Tibial artery (tissue), 4 donors: ENCODE data around the gene ADAM33.
A peak's percentile ranks its signal among the peaks of the same experiment; 100 is the strongest.

Source experiments
- DNase-seq, 2 donors: peaks; one replicate each; pipeline ENCODE4 v3.0.0-alpha.2; 2019
- H3K27ac ChIP-seq, 2 donors: fragments of 200-600 bp; sonication (generic) in 1 of 2; 1 replicate in 1 of 2; 2 replicates in 1 of 2; pipeline ENCODE4 v1.5.1; 2018 to 2019; ENCODE audit warnings: mild to moderate bottlenecking in 1 of 2
- H3K27me3 ChIP-seq, 2 donors: fragments of 200-600 bp; sonication (generic) in 1 of 2; one replicate each; pipeline versions ENCODE4 v1.5.1 to v1.6.0; 2016 to 2019
- H3K36me3 ChIP-seq, 3 donors: fragments of 200-600 bp; sonication (generic) in 2 of 3; one replicate each; pipeline ENCODE4 v1.5.1; 2016 to 2019; ENCODE audit warnings: mild to moderate bottlenecking in 2 of 3
- H3K4me1 ChIP-seq, 4 donors: fragments of 200-600 bp; sonication (generic) in 2 of 4; 1 replicate in 3 of 4; 2 replicates in 1 of 4; pipeline ENCODE4 v1.5.1; 2016 to 2019
- H3K4me3 ChIP-seq, 2 donors: fragments of 200-600 bp; sonication (generic) in 1 of 2; 1 replicate in 1 of 2; 2 replicates in 1 of 2; pipeline ENCODE4 v1.5.1; 2018 to 2019; ENCODE audit warnings: mild to moderate bottlenecking in 2 of 2
- H3K9me3 ChIP-seq, 3 donors: fragments of 200-600 bp; sonication (generic) in 1 of 3; one replicate each; pipeline ENCODE4 v1.5.1; 2016 to 2019
- CTCF ChIP-seq, 2 experiments: fragments of 200-600 bp in 1 of 2; fragments of 450-650 bp in 1 of 2; IDR thresholded peaks; one replicate each; pipeline ENCODE4 v1.5.1; 2017 to 2019; ENCODE audit warnings: antibody characterized with exemption in 2 of 2, mild to moderate bottlenecking in 1 of 2, moderate library complexity in 1 of 2
- intact Hi-C: fragments of 100-400 bp; cut with DNase I; formaldehyde crosslinking; loops from one replicate; pipeline ENCODE4 v1.15.0; 2023; ENCODE audit warnings: low total_unique reads

The ADAM33 gene

GRCh38 chr20:3690413-3690812 is 8.6 kb upstream of the ADAM33 start:
- intact Hi-C loops: no loop called here
- no peak for TF ChIP-seq CTCF (IDR thresholded peaks at IDR 0.05)
- DNase-seq: no peak
- Histone ChIP-seq H3K27ac (no peak overlapping the region), H3K4me3 (no peak overlapping the region), H3K9me3 (no peaks in the 10 kb centered on the region), H3K36me3 (no peaks in the 10 kb centered on the region), H3K27me3 (no peaks in the 10 kb centered on the region), H3K4me1 (peaks cover 3 to 21% (median 16%) of the 10 kb centered on the region in 4 donors)

- Histone ChIP-seq H3K4me1 (peaks cover 3 to 21% (median 16%) of the 10 kb centered on the region in 4 donors), H3K27ac (no peak overlapping the region), H3K36me3 (no peaks in the 10 kb centered on the region), H3K27me3 (no peaks in the 10 kb centered on the region), H3K4me3 (no peak overlapping the region), H3K9me3 (no peaks in the 10 kb centered on the region)
- no peak for DNase-seq
- intact Hi-C loops: no loop called here
- no peak for TF ChIP-seq CTCF (IDR thresholded peaks at IDR 0.05)
These were observed 8.2 kb upstream of the ADAM33 start for GRCh38 chr20:3689978-3690377.

GRCh38 chr20:3687655-3688054 is 5.8 kb upstream of the ADAM33 start:
- H3K27me3 ChIP-seq: no peaks in the 10 kb centered on the region
- peaks cover 3 to 21% (median 16%) of the 10 kb centered on the region in 4 donors for H3K4me1 ChIP-seq
- peak overlapping the region; percentile 58 to 65 for H3K27ac ChIP-seq
- no peaks in the 10 kb centered on the region for H3K9me3 ChIP-seq
- no peak overlapping the region for H3K4me3 ChIP-seq
- DNase-seq: no peak
- no peak for TF ChIP-seq CTCF (IDR thresholded peaks at IDR 0.05)
- H3K36me3 ChIP-seq: no peaks in the 10 kb centered on the region
- intact Hi-C loops: no loop called here

- DNase-seq: peak; percentile 92 to 93
- Histone ChIP-seq H3K4me3 (no peak overlapping the region), H3K36me3 (no peaks in the 10 kb centered on the region), H3K9me3 (no peaks in the 10 kb centered on the region), H3K27ac (peak overlapping the region; percentile 58 to 65), H3K4me1 (peaks cover 3 to 27% (median 19%) of the 10 kb centered on the region in 4 donors), H3K27me3 (no peaks in the 10 kb centered on the region)
- intact Hi-C loops: no loop called here
- TF ChIP-seq CTCF (IDR thresholded peaks at IDR 0.05): no peak
These were observed 5.1 kb upstream of the ADAM33 start for GRCh38 chr20:3686867-3687321.

GRCh38 chr20:3686421-3686820 is 4.6 kb upstream of the ADAM33 start:
- Histone ChIP-seq H3K9me3 (no peaks in the 10 kb centered on the region), H3K4me3 (no peak overlapping the region), H3K27me3 (no peaks in the 10 kb centered on the region), H3K4me1 (peaks cover 3 to 32% (median 21%) of the 10 kb centered on the region in 4 donors), H3K27ac (peak overlapping the region; percentile 48 to 55), H3K36me3 (no peaks in the 10 kb centered on the region)
- no peak for DNase-seq
- intact Hi-C loops: no loop called here
- TF ChIP-seq CTCF (IDR thresholded peaks at IDR 0.05): no peak

GRCh38 chr20:3685341-3685740 is 3.5 kb upstream of the ADAM33 start:
- no peak for DNase-seq
- Histone ChIP-seq H3K27me3 (no peaks in the 10 kb centered on the region), H3K27ac (no peak overlapping the region), H3K36me3 (no peaks in the 10 kb centered on the region), H3K9me3 (no peaks in the 10 kb centered on the region), H3K4me1 (peaks cover 3 to 43% (median 32%) of the 10 kb centered on the region in 4 donors), H3K4me3 (no peak overlapping the region)
- TF ChIP-seq CTCF (IDR thresholded peaks at IDR 0.05): no peak
- intact Hi-C loops: no loop called here
